Measurements from ENCODE around the gene DENND1A.
"Not testable (repeated sequence)": the region's sequence is repeated elsewhere in the genome, so short reads cannot be mapped to it uniquely, and the experiment has no call there.

DENND1A gene

GRCh38 chr9:123946101-123946821 is 16.3 kb upstream of the DENND1A start:
- no peak for DNase-seq (ENCODE audit: low read depth)

GRCh38 chr9:123945532-123945931 is 15.6 kb upstream of the DENND1A start:
- DNase-seq (ENCODE audit: low read depth): no peak

GRCh38 chr9:123944464-123944863 is 14.5 kb upstream of the DENND1A start:
- DNase-seq (ENCODE audit: low read depth): not testable (repeated sequence)

- no peak for DNase-seq (ENCODE audit: low read depth)
Observed at GRCh38 chr9:123943671-123944070, 13.7 kb upstream of the DENND1A start.

GRCh38 chr9:123942542-123942941 is 12.6 kb upstream of the DENND1A start:
- no peak for DNase-seq (ENCODE audit: low read depth)

- no peak for DNase-seq (ENCODE audit: low read depth)
Observed at GRCh38 chr9:123941524-123942070, 11.7 kb upstream of the DENND1A start.

- no peak for DNase-seq (ENCODE audit: low read depth)
Observed at GRCh38 chr9:123940721-123941523, 11.0 kb upstream of the DENND1A start.

GRCh38 chr9:123938401-123938800 is 8.5 kb upstream of the DENND1A start:
- DNase-seq (ENCODE audit: low read depth): no peak

GRCh38 chr9:123936575-123936974 is 6.6 kb upstream of the DENND1A start:
- DNase-seq (ENCODE audit: low read depth): not testable (repeated sequence)

GRCh38 chr9:123933440-123934212 is 3.7 kb upstream of the DENND1A start:
- no peak for DNase-seq (ENCODE audit: low read depth)

GRCh38 chr9:123929177-123929869 is 603 bp downstream of the DENND1A start:
- DNase-seq (ENCODE audit: low read depth): no peak

- no peak for DNase-seq (ENCODE audit: low read depth)
Observed at GRCh38 chr9:123928533-123929176, 1.3 kb downstream of the DENND1A start.

- DNase-seq (ENCODE audit: low read depth): no peak
Observed at GRCh38 chr9:123927625-123928532, 2.0 kb downstream of the DENND1A start.

GRCh38 chr9:123926941-123927340 is 3.0 kb downstream of the DENND1A start:
- DNase-seq (ENCODE audit: low read depth): no peak

GRCh38 chr9:123925819-123926218 is 4.1 kb downstream of the DENND1A start:
- no peak for DNase-seq (ENCODE audit: low read depth)

GRCh38 chr9:123925161-123925560 is 4.8 kb downstream of the DENND1A start:
- no peak for DNase-seq (ENCODE audit: low read depth)

- no peak for DNase-seq (ENCODE audit: low read depth)
Observed at GRCh38 chr9:123924727-123925126, 5.2 kb downstream of the DENND1A start.

GRCh38 chr9:123923884-123924283 is 6.0 kb downstream of the DENND1A start:
- DNase-seq (ENCODE audit: low read depth): no peak

GRCh38 chr9:123923377-123923776 is 6.5 kb downstream of the DENND1A start:
- no peak for DNase-seq (ENCODE audit: low read depth)

- DNase-seq (ENCODE audit: low read depth): no peak
Observed at GRCh38 chr9:123922911-123923310, 7.0 kb downstream of the DENND1A start.
